Mesendoderm (in vitro differentiated cells): ENCODE measurements around the gene TRIM41.

Experiments
- DNase-seq: peaks from one replicate; pipeline ENCODE4 v3.0.0; 2013
- H2AK5ac ChIP-seq: 2 replicates; pipeline ENCODE4 v1.6.1; 2013; ENCODE audit warnings: low read length, inconsistent platforms
- H2BK120ac ChIP-seq: 2 replicates; pipeline ENCODE4 v1.6.1; 2013; ENCODE audit warnings: low read depth, mild to moderate bottlenecking, low read length, moderate library complexity, mixed read lengths
- H2BK15ac ChIP-seq: replicated peaks from 2 replicates; pipeline ENCODE4 v1.6.1; 2013; ENCODE audit warnings: low read depth, mild to moderate bottlenecking, moderate library complexity
- H2BK5ac ChIP-seq: 2 replicates; pipeline ENCODE4 v1.6.1; 2013; ENCODE audit warnings: low read length, inconsistent platforms
- H3K18ac ChIP-seq: 2 replicates; pipeline ENCODE4 v1.6.1; 2013; ENCODE audit warnings: mild to moderate bottlenecking, low read length, mixed read lengths
- H3K23ac ChIP-seq: one replicate; pipeline ENCODE4 v1.6.1; 2013; ENCODE audit warnings: low read length
- H3K27ac ChIP-seq: 2 replicates; pipeline ENCODE4 v1.5.1; 2013; ENCODE audit warnings: low read depth, mild to moderate bottlenecking, inconsistent platforms, low read length, moderate library complexity
- H3K27me3 ChIP-seq: 2 replicates; pipeline ENCODE4 v1.6.1; 2013; ENCODE audit warnings: low read length, control low read depth, mild to moderate bottlenecking, inconsistent platforms; ENCODE audit not compliant: insufficient read depth, poor library complexity
- H3K36me3 ChIP-seq: 2 replicates; pipeline ENCODE4 v1.6.1; 2013; ENCODE audit warnings: low read length, inconsistent platforms; ENCODE audit not compliant: control insufficient read depth, insufficient read depth
- H3K4ac ChIP-seq: one replicate; pipeline ENCODE4 v1.6.1; 2013; ENCODE audit warnings: low read depth, mild to moderate bottlenecking, low read length, moderate library complexity
- H3K4me1 ChIP-seq: 2 replicates; pipeline ENCODE4 v1.6.1; 2013; ENCODE audit warnings: low read depth, low read length, inconsistent platforms; ENCODE audit not compliant: control insufficient read depth
- H3K4me2 ChIP-seq: 2 replicates; pipeline ENCODE4 v1.6.1; 2013; ENCODE audit warnings: low read length
- H3K4me3 ChIP-seq: 2 replicates; pipeline ENCODE4 v1.5.1; 2013; ENCODE audit warnings: mild to moderate bottlenecking, low read length
- H3K56ac ChIP-seq: one replicate; pipeline ENCODE4 v1.6.1; 2013; ENCODE audit warnings: low read length
- H3K79me1 ChIP-seq: 2 replicates; pipeline ENCODE4 v1.6.1; 2013; ENCODE audit warnings: low read length, inconsistent platforms
- H3K79me2 ChIP-seq: 2 replicates; pipeline ENCODE4 v1.6.1; 2013; ENCODE audit warnings: mild to moderate bottlenecking, low read length; ENCODE audit not compliant: control insufficient read depth, insufficient read depth
- H3K9ac ChIP-seq: 2 replicates; pipeline ENCODE4 v1.6.1; 2013; ENCODE audit warnings: low read length, inconsistent platforms
- H4K5ac ChIP-seq: one replicate; pipeline ENCODE4 v1.6.1; 2013; ENCODE audit warnings: low read length
- H4K8ac ChIP-seq: one replicate; pipeline ENCODE4 v1.6.1; 2013; ENCODE audit warnings: low read depth, mild to moderate bottlenecking, control low read depth, low read length, moderate library complexity
- WGBS: extraction: QIAGEN DNeasy Blood & Tissue Kit; methylation state at CpG from one replicate; pipeline ENCODE4 v1.1.7; 2013; ENCODE audit warnings: low lambda C conversion rate, missing lambda C conversion rate; ENCODE audit not compliant: insufficient coverage; ENCODE audit errors: extremely low coverage; 5-methylcytosine and 5-hydroxymethylcytosine counted together

The TRIM41 gene

DNA sequence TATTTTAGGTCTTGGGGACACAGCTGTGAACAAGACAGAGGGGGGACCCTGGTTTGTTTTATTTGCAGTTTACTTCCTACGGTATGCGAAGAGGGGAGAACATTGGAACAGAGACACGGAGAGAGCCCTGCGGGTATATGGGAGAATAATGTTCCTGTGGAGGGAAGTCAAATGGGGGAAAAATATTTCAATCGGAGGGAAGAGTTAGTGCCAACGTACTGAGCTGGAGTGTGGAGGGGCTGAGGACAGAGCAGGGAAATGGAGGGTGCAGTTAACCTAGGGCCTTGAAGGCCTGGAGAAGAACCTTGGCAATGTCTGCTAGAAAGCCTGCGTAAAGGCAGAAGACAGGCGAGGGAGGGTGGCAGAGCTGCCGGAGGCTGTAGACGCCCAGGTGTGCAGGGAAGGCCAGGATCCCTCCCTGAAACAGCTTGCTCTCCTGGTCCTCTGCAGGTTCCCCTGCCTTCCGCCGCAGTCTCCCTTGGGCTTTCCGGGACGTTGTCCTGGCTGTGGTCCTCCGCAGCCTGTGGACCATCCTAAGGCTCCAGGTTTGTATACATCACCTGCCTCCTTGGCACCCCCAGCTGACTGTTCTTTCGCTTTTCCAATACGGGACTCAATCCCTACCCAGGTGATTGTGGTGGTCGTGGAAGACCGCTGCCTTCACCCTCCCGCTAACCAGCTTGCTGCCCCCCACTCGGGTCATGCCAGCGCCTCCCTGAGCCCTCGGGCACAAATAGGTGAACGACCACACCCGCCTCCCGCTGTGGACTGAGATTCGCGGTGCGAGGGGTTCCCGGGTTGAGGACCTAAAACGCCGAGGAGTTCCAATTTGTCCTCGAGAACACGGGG, 22.6 kb downstream of the TRIM41 start:
- peak overlapping the region; percentile 85 for H3K4me2 ChIP-seq
- peak overlapping the region; percentile 29 for H3K18ac ChIP-seq
- peaks cover 19% of the 10 kb centered on the region for H3K36me3 ChIP-seq
- peak overlapping the region; percentile 34 for H2BK5ac ChIP-seq
- no peak overlapping the region for H4K5ac ChIP-seq
- peak overlapping the region; percentile 86 for H3K56ac ChIP-seq
- H3K4me1 ChIP-seq, result peaks cover 13% of the 10 kb centered on the region
- H3K4me3 ChIP-seq, result peak overlapping the region; percentile 73
- no peak overlapping the region for H2BK15ac ChIP-seq
- no peak overlapping the region for H4K8ac ChIP-seq
- peak overlapping the region; percentile 7 for H2BK120ac ChIP-seq
- peaks cover 75% of the 10 kb centered on the region for H3K79me2 ChIP-seq
- no peaks in the 10 kb centered on the region for H3K27me3 ChIP-seq
- peak overlapping the region; percentile 76 for H3K9ac ChIP-seq
- H2AK5ac ChIP-seq, result peak overlapping the region; percentile 15
- H3K79me1 ChIP-seq, result peaks cover 14% of the 10 kb centered on the region
- H3K23ac ChIP-seq, result peak overlapping the region; percentile 67
- no CpG with 5 or more reads among the region's 34 CpGs for WGBS
- H3K4ac ChIP-seq, result peak overlapping the region; percentile 90
- no peak overlapping the region for H3K27ac ChIP-seq
- DNase-seq, result peak; percentile 35

DNA sequence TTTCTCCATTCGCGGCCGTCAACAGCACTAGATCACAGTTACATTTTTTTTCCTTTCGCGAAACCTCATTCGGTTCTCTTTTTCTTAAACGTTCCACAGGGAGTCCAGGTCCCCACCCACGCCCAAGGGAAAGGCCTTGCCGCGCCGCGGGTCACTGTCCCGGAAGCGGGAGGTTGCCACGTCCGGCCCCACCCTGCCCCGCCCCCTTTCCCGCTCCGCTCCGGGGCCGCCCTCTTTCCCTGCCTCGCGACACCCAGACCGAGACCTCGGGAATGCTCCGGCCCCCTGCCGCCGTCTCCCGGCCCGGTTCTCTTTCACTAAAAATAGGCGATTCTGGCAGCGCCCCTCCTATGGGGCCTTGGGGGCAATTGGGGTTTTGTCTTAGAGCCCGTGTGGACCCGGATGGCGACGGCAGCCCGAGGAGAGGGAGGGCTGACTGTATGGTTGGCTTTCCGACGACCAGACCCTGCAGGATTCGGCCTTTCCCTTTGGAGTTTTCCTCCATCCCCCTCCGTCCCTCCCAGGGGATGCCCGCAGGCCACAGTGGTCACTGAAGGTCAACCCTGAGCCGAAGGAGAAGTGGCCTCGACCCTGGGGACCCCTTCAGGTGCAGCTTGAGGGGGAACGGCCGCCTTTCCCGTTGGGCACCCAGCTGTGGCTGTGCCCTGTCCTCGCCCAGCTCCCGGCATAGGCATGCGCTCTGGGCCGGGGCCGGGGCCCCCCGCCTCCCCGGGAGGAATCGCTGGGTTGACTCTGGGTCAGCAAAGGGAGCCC, 23.4 kb downstream of the TRIM41 start:
- Histone ChIP-seq H2BK120ac (peak overlapping the region; percentile 7), H3K36me3 (peaks cover 14% of the 10 kb centered on the region), H3K9ac (peak overlapping the region; percentile 99), H3K79me1 (peaks cover 14% of the 10 kb centered on the region), H3K4ac (peak overlapping the region; percentile 90), H3K4me1 (peaks cover 11% of the 10 kb centered on the region), H3K18ac (peak overlapping the region; percentile 77), H2AK5ac (peak overlapping the region; percentile 79), H4K5ac (no peak overlapping the region), H2BK15ac (no peak overlapping the region), H3K4me3 (peak overlapping the region; percentile 91), H3K23ac (peak overlapping the region; percentile 92), H3K56ac (peak overlapping the region; percentile 99), H3K27me3 (no peaks in the 10 kb centered on the region), H3K4me2 (peak overlapping the region; percentile 85), H3K79me2 (peaks cover 74% of the 10 kb centered on the region), H2BK5ac (peak overlapping the region; percentile 75), H3K27ac (peak overlapping the region; percentile 89), H4K8ac (no peak overlapping the region)
- peak; percentile 91 for DNase-seq
- WGBS, result no CpG with 5 or more reads among the region's 55 CpGs

DNA sequence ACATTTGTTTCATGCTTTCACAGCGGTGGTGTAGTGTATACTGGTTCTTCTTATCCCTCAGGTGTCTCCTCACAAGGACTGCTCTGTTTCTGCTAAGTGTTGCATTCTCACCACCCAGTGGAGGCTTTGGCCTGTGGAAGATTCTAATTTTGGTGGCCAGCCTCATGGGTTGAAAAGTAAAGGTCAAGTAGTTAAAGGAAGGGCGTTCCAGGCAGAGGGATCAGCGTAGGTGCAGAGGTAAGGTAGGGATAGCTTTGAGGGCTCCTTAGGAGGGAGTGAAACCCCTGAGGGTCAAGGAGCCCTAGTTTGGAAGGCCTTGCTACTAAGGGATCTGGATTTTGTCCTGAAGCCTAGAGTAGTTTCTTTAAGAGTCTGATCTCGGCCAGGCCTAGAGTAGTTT, 25.2 kb downstream of the TRIM41 start:
- no CpG with 5 or more reads among the region's 4 CpGs for WGBS
- H4K5ac ChIP-seq, result no peak overlapping the region
- H3K9ac ChIP-seq, result peak overlapping the region; percentile 98
- peak overlapping the region; percentile 97 for H3K56ac ChIP-seq
- no peak overlapping the region for H2BK15ac ChIP-seq
- no peak overlapping the region for H2BK5ac ChIP-seq
- no peak overlapping the region for H2BK120ac ChIP-seq
- peaks cover 71% of the 10 kb centered on the region for H3K79me2 ChIP-seq
- H3K18ac ChIP-seq, result no peak overlapping the region
- no peak overlapping the region for H4K8ac ChIP-seq
- H3K4ac ChIP-seq, result no peak overlapping the region
- peak overlapping the region; percentile 89 for H3K4me2 ChIP-seq
- no peak for DNase-seq
- no peak overlapping the region for H3K23ac ChIP-seq
- H3K4me3 ChIP-seq, result peak overlapping the region; percentile 71
- peaks cover 3% of the 10 kb centered on the region for H3K36me3 ChIP-seq
- H3K27ac ChIP-seq, result no peak overlapping the region
- peaks cover 8% of the 10 kb centered on the region for H3K4me1 ChIP-seq
- no peak overlapping the region for H2AK5ac ChIP-seq
- H3K27me3 ChIP-seq, result no peaks in the 10 kb centered on the region
- peaks cover 17% of the 10 kb centered on the region for H3K79me1 ChIP-seq

GRCh38 chr5:181255276-181255675, 32.2 kb downstream of the TRIM41 start:
- H4K5ac ChIP-seq, result no peak overlapping the region
- no peak overlapping the region for H3K56ac ChIP-seq
- no peak overlapping the region for H3K23ac ChIP-seq
- H4K8ac ChIP-seq, result no peak overlapping the region
- H3K4me1 ChIP-seq, result peaks cover 3% of the 10 kb centered on the region
- peaks cover 50% of the 10 kb centered on the region for H3K79me2 ChIP-seq
- no peak overlapping the region for H2BK120ac ChIP-seq
- H3K27ac ChIP-seq, result no peak overlapping the region
- no peak overlapping the region for H3K4me2 ChIP-seq
- no peaks in the 10 kb centered on the region for H3K27me3 ChIP-seq
- no peak overlapping the region for H3K4ac ChIP-seq
- H2AK5ac ChIP-seq, result no peak overlapping the region
- no peak overlapping the region for H3K9ac ChIP-seq
- H2BK15ac ChIP-seq, result no peak overlapping the region
- no peak overlapping the region for H3K4me3 ChIP-seq
- no peak overlapping the region for H3K18ac ChIP-seq
- H3K79me1 ChIP-seq, result peaks cover 26% of the 10 kb centered on the region
- no CpG with 5 or more reads among the region's 1 CpG for WGBS
- no peak overlapping the region for H2BK5ac ChIP-seq
- DNase-seq, result no peak
- peaks cover 7% of the 10 kb centered on the region for H3K36me3 ChIP-seq

DNA sequence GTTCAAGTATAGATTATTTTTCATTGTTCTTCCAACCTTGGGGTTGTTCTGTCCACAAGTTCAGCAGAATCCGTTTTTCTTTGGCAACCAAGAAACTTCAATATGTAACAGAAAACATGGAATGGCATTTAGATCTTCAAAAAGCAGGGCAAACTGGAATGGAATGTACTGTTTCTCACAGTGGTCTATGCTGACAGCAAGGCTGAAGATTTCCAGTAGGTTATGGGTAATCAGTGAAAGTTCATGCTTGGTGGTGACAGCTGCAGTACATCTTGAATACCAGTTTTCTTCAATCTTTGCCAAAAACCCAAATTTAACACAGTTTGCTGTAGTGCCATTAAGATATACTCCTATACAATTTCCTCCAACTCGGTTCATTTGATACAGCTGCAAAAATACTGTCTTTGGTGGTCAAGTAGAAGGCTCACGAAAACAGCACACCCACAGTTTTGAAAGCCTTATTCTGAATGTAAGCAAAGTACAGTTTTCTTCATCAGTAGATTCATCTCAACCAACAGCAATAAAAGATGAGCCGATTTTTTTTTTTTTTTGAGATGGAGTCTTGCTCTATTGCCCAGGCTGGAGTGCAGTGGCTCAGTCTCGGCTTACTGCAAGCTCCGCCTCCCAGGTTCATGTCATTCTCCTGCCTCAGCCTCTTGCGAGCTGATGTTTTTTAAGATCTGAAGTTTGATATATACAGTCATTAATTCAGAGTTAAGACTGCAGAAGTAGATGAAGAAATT, 32.9 kb downstream of the TRIM41 start:
- Histone ChIP-seq H3K4ac (no peak overlapping the region), H3K18ac (no peak overlapping the region), H3K27me3 (no peaks in the 10 kb centered on the region), H3K4me3 (no peak overlapping the region), H2BK120ac (no peak overlapping the region), H3K56ac (no peak overlapping the region), H3K36me3 (peaks cover 4% of the 10 kb centered on the region), H2AK5ac (no peak overlapping the region), H4K8ac (no peak overlapping the region), H3K23ac (no peak overlapping the region), H3K79me2 (peaks cover 44% of the 10 kb centered on the region), H3K27ac (no peak overlapping the region), H2BK15ac (no peak overlapping the region), H3K4me2 (no peak overlapping the region), H4K5ac (no peak overlapping the region), H3K79me1 (peaks cover 25% of the 10 kb centered on the region), H2BK5ac (no peak overlapping the region), H3K9ac (no peak overlapping the region), H3K4me1 (peaks cover 4% of the 10 kb centered on the region)
- WGBS, result no CpG with 5 or more reads among the region's 7 CpGs
- no peak for DNase-seq
